Common myeloid progenitor, CD34-positive (primary cell): ENCODE data around the gene CACNA2D1.

Experiments used
- CTCF ChIA-PET: fragments of 350-600 bp; sonication (Branson Sonifier 250); formaldehyde crosslinking; loops from one replicate; lab custom pipeline; 2021; ENCODE audit warnings: antibody characterized with exemption; lab: Charles Lee
- POLR2A ChIA-PET: fragments of 350-600 bp; sonication (Branson Sonifier 250); formaldehyde crosslinking; loops from one replicate; lab custom pipeline; 2021; ENCODE audit warnings: antibody characterized with exemption; lab: Charles Lee
- DNase-seq, 3 donors: peaks; one replicate each; pipeline versions ENCODE4 v3.0.0 to v3.0.0-alpha.2; 2013
- H3K27ac ChIP-seq, 2 experiments: 1 replicate in 1 of 2; 2 replicates in 1 of 2; pipeline ENCODE4 v1.7.0; 2013; ENCODE audit warnings: inconsistent platforms in 2 of 2, low read length in 2 of 2, mild to moderate bottlenecking in 2 of 2, low read depth in 1 of 2, moderate library complexity in 1 of 2; ENCODE audit not compliant: severe bottlenecking in 2 of 2, insufficient read depth in 1 of 2, poor library complexity in 1 of 2
- H3K27me3 ChIP-seq, 5 experiments: replicated peaks in 2 of 5; 1 replicate in 3 of 5; 2 replicates in 2 of 5; pipeline versions ENCODE4 v1.6.1 to v1.7.0; 2013; ENCODE audit warnings: low read length in 4 of 5, mild to moderate bottlenecking in 2 of 5, moderate library complexity in 2 of 5, inconsistent platforms in 1 of 5; ENCODE audit not compliant: insufficient read depth in 5 of 5, control insufficient read depth in 4 of 5
- H3K36me3 ChIP-seq, 4 experiments: 1 replicate in 2 of 4; 2 replicates in 2 of 4; pipeline versions ENCODE4 v1.6.1 to v1.7.0; 2013; ENCODE audit warnings: low read length in 3 of 4, control low read depth in 1 of 4, mild to moderate bottlenecking in 1 of 4; ENCODE audit not compliant: control insufficient read depth in 4 of 4, insufficient read depth in 4 of 4
- H3K4me1 ChIP-seq, 4 experiments: 1 replicate in 3 of 4; 2 replicates in 1 of 4; pipeline versions ENCODE4 v1.6.1 to v1.7.1; 2013; ENCODE audit warnings: low read length in 3 of 4, mild to moderate bottlenecking in 3 of 4, control low read depth in 1 of 4, inconsistent platforms in 1 of 4, moderate library complexity in 1 of 4; ENCODE audit not compliant: control insufficient read depth in 4 of 4, insufficient read depth in 4 of 4; ENCODE audit errors: control extremely low read depth in 1 of 4
- H3K4me3 ChIP-seq, 7 experiments: 1 replicate in 4 of 7; 2 replicates in 3 of 7; pipeline versions ENCODE4 v1.5.1 to v1.7.0; 2013; ENCODE audit warnings: mild to moderate bottlenecking in 7 of 7, low read length in 6 of 7, moderate library complexity in 6 of 7, inconsistent platforms in 2 of 7, low read depth in 2 of 7, control low read depth in 1 of 7; ENCODE audit not compliant: insufficient read depth in 4 of 7, control insufficient read depth in 1 of 7; ENCODE audit errors: extremely low read depth in 1 of 7
- H3K9me3 ChIP-seq, 5 experiments: 1 replicate in 4 of 5; 2 replicates in 1 of 5; pipeline versions ENCODE4 v1.6.1 to v1.7.1; 2013; ENCODE audit warnings: low read length in 4 of 5, mild to moderate bottlenecking in 2 of 5, inconsistent platforms in 1 of 5, low read depth in 1 of 5, moderate library complexity in 1 of 5; ENCODE audit not compliant: control insufficient read depth in 4 of 5, insufficient read depth in 2 of 5; ENCODE audit errors: control extremely low read depth in 1 of 5
- WGBS: methylation state at CpG from one replicate; pipeline ENCODE4 v1.1.5; 2013; ENCODE audit not compliant: insufficient coverage; 5-methylcytosine and 5-hydroxymethylcytosine counted together

CACNA2D1 gene

DNA sequence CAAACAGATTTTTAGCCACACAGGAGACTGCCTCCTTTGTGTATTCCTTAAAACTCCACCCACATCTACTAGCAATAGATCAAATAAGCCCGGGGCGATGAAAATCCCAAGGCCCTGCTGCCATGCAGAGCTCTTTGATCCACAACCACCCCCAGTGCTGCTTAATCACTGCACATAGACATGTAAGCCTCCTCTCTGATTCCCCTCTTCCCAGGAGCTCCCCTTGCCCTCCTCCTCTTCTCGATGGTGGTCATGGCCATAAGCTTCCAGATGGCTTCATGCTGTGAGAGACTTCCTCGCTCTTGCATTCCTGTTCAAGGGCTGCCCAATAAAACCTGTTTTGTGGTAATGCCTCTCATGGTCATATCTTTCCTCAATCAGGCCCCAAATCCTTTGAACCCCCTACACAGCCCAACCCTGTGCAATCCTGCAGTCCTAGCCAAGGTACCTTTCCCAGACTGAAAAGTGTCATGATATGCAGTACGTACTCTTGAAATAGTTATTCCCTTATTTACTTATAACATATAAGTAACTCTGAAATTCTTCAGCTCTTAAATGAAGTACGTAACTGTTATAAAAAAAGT, 158.5 kb downstream of the CACNA2D1 start:
- POLR2A ChIA-PET = interaction anchor here (0.5 to 0.6 kb wide), 2 partner anchors 28 to 352 kb away, joined by 3 to 4 read pairs; no protein-coding TSS in a partner anchor
- DNase-seq = no peak
- Histone ChIP-seq H3K36me3 (no peaks in the 10 kb centered on the region), H3K9me3 (peaks cover 0 to 2% (median 0%) of the 10 kb centered on the region in 5 experiments), H3K27ac (no peak overlapping the region), H3K4me3 (no peak overlapping the region), H3K4me1 (no peaks in the 10 kb centered on the region), H3K27me3 (peaks cover 0 to 3% (median 0%) of the 10 kb centered on the region in 5 experiments)
- CTCF ChIA-PET = interaction anchor here (1.0 kb wide), 1 partner anchor 9 kb away, joined by 3 read pairs; no protein-coding TSS in a partner anchor
- 97% methylated on average over 3 of the region's 6 CpGs for WGBS

DNA sequence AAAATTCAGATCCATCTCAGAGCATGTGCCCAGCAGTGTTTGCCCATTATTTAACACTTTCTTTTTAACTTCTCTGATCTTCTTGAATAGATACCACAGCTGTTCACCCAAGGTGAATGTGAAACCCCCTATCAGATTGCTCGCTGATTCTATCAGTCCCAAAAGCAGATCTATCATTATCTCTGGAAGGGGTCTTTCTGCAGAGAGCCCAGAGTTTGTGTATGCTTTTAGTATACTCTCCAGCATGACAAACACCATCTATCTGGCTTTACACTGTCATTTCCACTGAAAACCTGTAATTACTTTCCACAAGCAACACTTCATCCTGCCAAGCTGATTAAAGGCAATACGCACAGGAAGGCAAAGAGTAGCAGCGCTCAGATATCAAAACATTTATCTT, 168.2 kb downstream of the CACNA2D1 start:
- no peaks in the 10 kb centered on the region for H3K36me3 ChIP-seq
- no CpG with 5 or more reads among the region's 3 CpGs for WGBS
- no peaks in the 10 kb centered on the region for H3K9me3 ChIP-seq
- no peaks in the 10 kb centered on the region for H3K27me3 ChIP-seq
- no peak overlapping the region for H3K27ac ChIP-seq
- DNase-seq = no peak
- POLR2A ChIA-PET = no interaction called here
- no peaks in the 10 kb centered on the region for H3K4me1 ChIP-seq
- CTCF ChIA-PET = no interaction called here
- H3K4me3 ChIP-seq = no peak overlapping the region

DNA sequence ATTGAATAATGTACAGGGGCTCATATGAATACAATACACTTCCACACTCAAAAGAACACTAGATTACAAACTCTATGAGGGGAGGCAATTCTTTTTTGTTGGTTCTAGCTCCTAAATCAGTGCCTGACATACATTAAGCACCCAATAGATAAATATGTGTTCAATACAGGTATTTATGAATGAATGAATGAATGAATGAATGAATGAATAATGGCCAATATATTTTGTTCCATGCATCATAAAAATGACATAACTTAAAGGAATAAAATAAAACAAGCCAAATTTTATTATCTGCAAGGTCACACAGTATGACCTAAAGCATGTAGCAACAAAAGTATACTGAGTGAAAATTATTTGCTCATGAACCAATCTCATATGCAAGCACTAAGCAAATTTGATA, 168.9 kb downstream of the CACNA2D1 start:
- ChIA-PET CTCF (no interaction called here), POLR2A (no interaction called here)
- H3K4me3 ChIP-seq = no peak overlapping the region
- no peak overlapping the region for H3K27ac ChIP-seq
- no peaks in the 10 kb centered on the region for H3K4me1 ChIP-seq
- no peaks in the 10 kb centered on the region for H3K27me3 ChIP-seq
- no peak for DNase-seq
- no peaks in the 10 kb centered on the region for H3K36me3 ChIP-seq
- no peaks in the 10 kb centered on the region for H3K9me3 ChIP-seq

DNA sequence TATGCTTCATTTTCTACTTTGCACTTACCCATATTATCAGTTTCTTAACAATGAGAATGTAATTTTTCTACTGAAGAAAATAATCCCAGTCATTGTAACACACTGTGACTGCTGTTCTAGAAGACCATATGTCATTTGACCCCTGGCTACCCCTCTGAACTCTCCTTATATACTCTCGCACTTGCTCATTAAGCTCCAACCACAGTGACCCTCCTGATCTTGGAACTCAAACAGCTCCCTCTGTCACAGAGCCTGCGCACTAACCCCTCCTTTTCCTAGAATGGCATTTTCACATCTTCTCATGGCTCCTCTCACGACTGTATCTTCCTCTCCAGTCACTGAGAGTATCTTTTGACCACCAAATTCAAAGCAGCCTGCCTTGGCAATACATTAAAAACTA, 169.7 kb downstream of the CACNA2D1 start:
- no peaks in the 10 kb centered on the region for H3K9me3 ChIP-seq
- ChIA-PET POLR2A (no interaction called here), CTCF (interaction anchor here (0.5 to 1.0 kb wide), 2 partner anchors 18 to 454 kb away, joined by 3 to 4 read pairs; no protein-coding TSS in a partner anchor)
- H3K27ac ChIP-seq = no peak overlapping the region
- H3K36me3 ChIP-seq = no peaks in the 10 kb centered on the region
- H3K4me1 ChIP-seq = no peaks in the 10 kb centered on the region
- no peak for DNase-seq
- WGBS = 96% methylated on average over 3 of the region's 3 CpGs
- no peaks in the 10 kb centered on the region for H3K27me3 ChIP-seq
- no peak overlapping the region for H3K4me3 ChIP-seq

DNA sequence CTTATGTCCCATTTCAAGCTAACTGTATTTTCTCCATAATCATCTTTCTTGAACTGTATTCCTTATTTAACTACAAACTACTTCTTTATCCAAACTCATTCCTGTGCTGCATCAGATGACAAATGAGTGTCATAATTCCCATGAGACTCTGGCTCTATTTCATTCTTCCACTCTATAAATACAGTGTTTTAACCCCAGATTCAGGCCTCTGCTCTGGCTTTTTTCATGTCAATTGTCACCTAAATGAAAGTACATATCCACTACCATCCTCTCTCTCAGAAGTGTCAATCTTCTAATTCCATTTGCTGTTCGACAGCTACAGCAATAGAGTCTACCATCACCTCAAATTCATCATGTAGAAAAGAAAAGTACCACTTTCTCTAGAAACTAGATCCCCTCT, 172.7 kb downstream of the CACNA2D1 start:
- ChIA-PET POLR2A (no interaction called here), CTCF (no interaction called here)
- H3K4me1 ChIP-seq = no peaks in the 10 kb centered on the region
- H3K27ac ChIP-seq = no peak overlapping the region
- H3K9me3 ChIP-seq = no peaks in the 10 kb centered on the region
- no peak overlapping the region for H3K4me3 ChIP-seq
- DNase-seq = no peak
- H3K36me3 ChIP-seq = no peaks in the 10 kb centered on the region
- WGBS = 100% methylated on average over 1 of the region's 1 CpG
- no peaks in the 10 kb centered on the region for H3K27me3 ChIP-seq

GRCh38 chr7:82268632-82269031, 174.9 kb downstream of the CACNA2D1 start:
- Histone ChIP-seq H3K4me1 (no peaks in the 10 kb centered on the region), H3K9me3 (no peaks in the 10 kb centered on the region), H3K4me3 (no peak overlapping the region), H3K27me3 (no peaks in the 10 kb centered on the region), H3K36me3 (no peaks in the 10 kb centered on the region), H3K27ac (no peak overlapping the region)
- no peak for DNase-seq
- ChIA-PET POLR2A (no interaction called here), CTCF (interaction anchor here (1.5 kb wide), 1 partner anchor 10 kb away, joined by 5 read pairs; no protein-coding TSS in a partner anchor)
- 8% methylated on average over 1 of the region's 1 CpG for WGBS

GRCh38 chr7:82266081-82266480, 177.5 kb downstream of the CACNA2D1 start:
- no peak overlapping the region for H3K4me3 ChIP-seq
- no peak for DNase-seq
- no peak overlapping the region for H3K27ac ChIP-seq
- ChIA-PET POLR2A (no interaction called here), CTCF (no interaction called here)
- no peaks in the 10 kb centered on the region for H3K36me3 ChIP-seq
- H3K4me1 ChIP-seq = no peaks in the 10 kb centered on the region
- no peaks in the 10 kb centered on the region for H3K27me3 ChIP-seq
- H3K9me3 ChIP-seq = no peaks in the 10 kb centered on the region
